Putamen (tissue), 1 donor: Measurements from ENCODE around the gene SRPK3.
"Not testable (repeated sequence)": the region's sequence is repeated elsewhere in the genome, so short reads cannot be mapped to it uniquely, and the experiment has no call there.

Experiments
- DNase-seq: peaks from one replicate; pipeline ENCODE4 v3.0.0-alpha.2; 2016; ENCODE audit warnings: low spot score

The SRPK3 gene

GRCh38 chrX:153780678-153781427 lies at the start of gene SRPK3:
Gene SRPK3 (plus strand): TSS chrX:153781041. CDS start chrX:153781087, 46 bp downstream.
- DNase-seq = no peak

- no peak for DNase-seq
Observed at GRCh38 chrX:153731117-153731844, 49.6 kb upstream of the SRPK3 start.

- no peak for DNase-seq
Observed at GRCh38 chrX:153731845-153732215, 49.0 kb upstream of the SRPK3 start.

GRCh38 chrX:153732401-153732800 lies 48.4 kb upstream of the SRPK3 start:
- DNase-seq = no peak

GRCh38 chrX:153733651-153734240 lies 47.1 kb upstream of the SRPK3 start:
- no peak for DNase-seq

GRCh38 chrX:153734871-153735270 lies 46.0 kb upstream of the SRPK3 start:
- no peak for DNase-seq

GRCh38 chrX:153735274-153735673 lies 45.6 kb upstream of the SRPK3 start:
- DNase-seq = no peak

GRCh38 chrX:153736071-153736820 lies 44.6 kb upstream of the SRPK3 start:
- no peak for DNase-seq

- DNase-seq = no peak
Observed at GRCh38 chrX:153736871-153737441, 43.9 kb upstream of the SRPK3 start.

GRCh38 chrX:153738056-153738605 lies 42.7 kb upstream of the SRPK3 start:
- DNase-seq = no peak

- DNase-seq = no peak
Observed at GRCh38 chrX:153739754-153740486, 40.9 kb upstream of the SRPK3 start.

GRCh38 chrX:153740631-153741222 lies 40.1 kb upstream of the SRPK3 start:
- DNase-seq = no peak

- DNase-seq = no peak
Observed at GRCh38 chrX:153741446-153741845, 39.4 kb upstream of the SRPK3 start.

- DNase-seq = not testable (repeated sequence)
Observed at GRCh38 chrX:153742111-153742510, 38.7 kb upstream of the SRPK3 start.

GRCh38 chrX:153742796-153743467 lies 37.9 kb upstream of the SRPK3 start:
- not testable (repeated sequence) for DNase-seq

- DNase-seq = not testable (repeated sequence)
Observed at GRCh38 chrX:153743468-153744209, 37.2 kb upstream of the SRPK3 start.

GRCh38 chrX:153744210-153745066 lies 36.4 kb upstream of the SRPK3 start:
- no peak for DNase-seq

GRCh38 chrX:153745067-153745433 lies 35.8 kb upstream of the SRPK3 start:
- not testable (repeated sequence) for DNase-seq
